Lung (tissue), 12 donors: ENCODE measurements around the gene PRKG1. TPM values are rescaled to one million over a fixed set of nuclear protein-coding genes. Genes with fewer than 3 reads are reported as not detected.

Source experiments
- ATAC-seq: fragments of 200-7000 bp; cut with Tn5 transposase; one replicate; pipeline ENCODE4 v1.9.1; 2020; ENCODE audit warnings: moderate number of reproducible peaks; ENCODE audit not compliant: insufficient read depth, low FRiP score
- DNase-seq, 3 donors: peaks; one replicate each; pipeline ENCODE4 v3.0.0-alpha.2; 2013 to 2017
- H3K27ac ChIP-seq, 2 donors: one replicate each; pipeline ENCODE4 v1.5.1; 2013; ENCODE audit warnings: mild to moderate bottlenecking in 2 of 2, moderate library complexity in 2 of 2, control low read depth in 1 of 2, inconsistent platforms in 1 of 2, low read depth in 1 of 2, low read length in 1 of 2
- H3K27me3 ChIP-seq, 3 donors: one replicate each; pipeline ENCODE4 v1.5.1; 2013; ENCODE audit warnings: low read length in 2 of 3; ENCODE audit not compliant: control insufficient read depth in 3 of 3, insufficient read depth in 3 of 3
- H3K36me3 ChIP-seq, 4 donors: one replicate each; pipeline ENCODE4 v1.5.1; 2013; ENCODE audit warnings: low read length in 4 of 4, mild to moderate bottlenecking in 1 of 4, moderate library complexity in 1 of 4; ENCODE audit not compliant: control insufficient read depth in 4 of 4, insufficient read depth in 4 of 4
- H3K4me1 ChIP-seq, 5 donors: one replicate each; pipeline ENCODE4 v1.5.1; 2013; ENCODE audit warnings: low read length in 5 of 5, mild to moderate bottlenecking in 2 of 5, moderate library complexity in 1 of 5; ENCODE audit not compliant: control insufficient read depth in 5 of 5, insufficient read depth in 5 of 5
- H3K4me3 ChIP-seq: one replicate; pipeline ENCODE4 v1.5.1; 2013; ENCODE audit warnings: mild to moderate bottlenecking, control low read depth, moderate library complexity
- H3K9ac ChIP-seq, 2 donors: one replicate each; pipeline ENCODE4 v1.5.1; 2013; ENCODE audit warnings: low read length in 2 of 2, control low read depth in 1 of 2; ENCODE audit not compliant: insufficient read depth in 1 of 2
- H3K9me3 ChIP-seq, 4 donors: one replicate each; pipeline ENCODE4 v1.5.1; 2013; ENCODE audit warnings: low read length in 3 of 4, mild to moderate bottlenecking in 1 of 4, moderate library complexity in 1 of 4; ENCODE audit not compliant: control insufficient read depth in 4 of 4, insufficient read depth in 3 of 4
- WGBS, 2 donors: extraction: QIAGEN DNeasy Blood & Tissue Kit; methylation state at CpG; one replicate each; pipeline ENCODE4 v1.1.7; 2013; 5-methylcytosine and 5-hydroxymethylcytosine counted together
- polyA plus RNA-seq, 2 donors: library from polyadenylated mRNA; stranded (reverse); fragments of 200-250 nt; gene quantifications; one replicate each; pipeline ENCODE4 v1.2.1, GENCODE V29; 2013
- total RNA-seq, 2 donors: library from RNA; depleted of rRNA in 1 of 2; stranded (reverse); fragments of >200 nt in 1 of 2; gene quantifications; one replicate each; pipeline ENCODE4 v1.2.1, GENCODE V29; 2014 to 2021
- TF ChIP-seq, protein P1 (sequence below): IDR thresholded peaks from 2 replicates; pipeline ENCODE4 v1.5.1; 2012; ENCODE audit warnings: mild to moderate bottlenecking; ENCODE audit errors: control extremely low read depth, extremely low read depth
- donor health status: control.
- donor health status: control.
- donor health status: Bipolar disorder and iron deficiency.
- donor health status: healthy.
- donor health status: DM: yes; HTN: yes; CAD: no.

Gene PRKG1
- total and polyA plus RNA-seq, 4 donors, result 2.1 to 50.8 (median 15.1) TPM

DNA sequence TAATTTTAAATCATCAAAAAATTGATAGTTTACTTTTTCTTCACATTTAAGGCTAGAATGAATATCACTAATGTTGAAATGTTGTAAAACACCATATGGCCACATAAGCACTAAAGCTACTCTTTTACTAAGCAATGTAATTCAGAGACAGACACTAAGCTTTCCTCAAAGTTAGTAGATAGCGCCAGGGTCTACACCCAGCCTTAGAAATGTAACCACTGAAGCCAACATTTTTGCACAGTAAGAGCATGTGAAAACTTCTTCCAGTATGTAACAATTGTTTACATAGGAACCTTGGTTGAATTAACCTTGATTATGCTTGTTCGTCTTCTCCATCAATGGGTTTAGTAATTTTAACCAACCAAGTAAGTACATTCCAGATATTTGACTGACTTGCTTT, 28.4 kb upstream of the PRKG1 start:
- Histone ChIP-seq H3K4me1 (peaks cover 0 to 4% (median 0%) of the 10 kb centered on the region in 5 donors), H3K36me3 (no peaks in the 10 kb centered on the region), H3K4me3 (no peak overlapping the region), H3K9ac (no peak overlapping the region), H3K27me3 (no peaks in the 10 kb centered on the region), H3K27ac (no peak overlapping the region), H3K9me3 (no peaks in the 10 kb centered on the region)
- TF ChIP-seq, protein P1, sequence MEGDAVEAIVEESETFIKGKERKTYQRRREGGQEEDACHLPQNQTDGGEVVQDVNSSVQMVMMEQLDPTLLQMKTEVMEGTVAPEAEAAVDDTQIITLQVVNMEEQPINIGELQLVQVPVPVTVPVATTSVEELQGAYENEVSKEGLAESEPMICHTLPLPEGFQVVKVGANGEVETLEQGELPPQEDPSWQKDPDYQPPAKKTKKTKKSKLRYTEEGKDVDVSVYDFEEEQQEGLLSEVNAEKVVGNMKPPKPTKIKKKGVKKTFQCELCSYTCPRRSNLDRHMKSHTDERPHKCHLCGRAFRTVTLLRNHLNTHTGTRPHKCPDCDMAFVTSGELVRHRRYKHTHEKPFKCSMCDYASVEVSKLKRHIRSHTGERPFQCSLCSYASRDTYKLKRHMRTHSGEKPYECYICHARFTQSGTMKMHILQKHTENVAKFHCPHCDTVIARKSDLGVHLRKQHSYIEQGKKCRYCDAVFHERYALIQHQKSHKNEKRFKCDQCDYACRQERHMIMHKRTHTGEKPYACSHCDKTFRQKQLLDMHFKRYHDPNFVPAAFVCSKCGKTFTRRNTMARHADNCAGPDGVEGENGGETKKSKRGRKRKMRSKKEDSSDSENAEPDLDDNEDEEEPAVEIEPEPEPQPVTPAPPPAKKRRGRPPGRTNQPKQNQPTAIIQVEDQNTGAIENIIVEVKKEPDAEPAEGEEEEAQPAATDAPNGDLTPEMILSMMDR, result no peak
- WGBS, 2 donors, result 89 to 90% methylated on average over 2 of the region's 2 CpGs
- DNase-seq (no peak), ATAC-seq (no peak)

DNA sequence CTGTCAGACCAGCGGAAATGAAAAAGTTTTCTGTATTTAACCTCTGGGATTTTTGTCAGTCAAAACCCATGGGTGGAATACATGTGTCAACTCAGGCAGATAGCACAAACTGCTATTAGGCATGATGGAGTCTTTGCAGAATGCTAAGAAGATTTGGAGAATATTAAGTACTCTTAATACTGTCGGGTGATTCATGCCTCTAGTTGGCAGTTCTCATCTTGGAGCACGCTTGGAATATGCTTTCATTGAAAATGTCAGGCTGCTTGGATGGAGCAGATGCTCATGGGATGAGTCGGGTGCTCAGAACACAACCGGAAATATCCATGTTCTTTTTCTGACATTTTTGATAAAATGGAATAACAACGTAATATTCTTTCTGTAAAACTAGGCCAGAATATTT, 27.6 kb upstream of the PRKG1 start:
- Histone ChIP-seq H3K27ac (no peak overlapping the region), H3K4me3 (no peak overlapping the region), H3K9ac (no peak overlapping the region), H3K27me3 (no peaks in the 10 kb centered on the region), H3K36me3 (no peaks in the 10 kb centered on the region), H3K9me3 (no peaks in the 10 kb centered on the region), H3K4me1 (peaks cover 0 to 5% (median 0%) of the 10 kb centered on the region in 5 donors)
- 92% methylated on average over 6 of the region's 6 CpGs for WGBS, 2 donors
- DNase-seq, result no peak
- no peak for ATAC-seq
- TF ChIP-seq, protein P1, result no peak

DNA sequence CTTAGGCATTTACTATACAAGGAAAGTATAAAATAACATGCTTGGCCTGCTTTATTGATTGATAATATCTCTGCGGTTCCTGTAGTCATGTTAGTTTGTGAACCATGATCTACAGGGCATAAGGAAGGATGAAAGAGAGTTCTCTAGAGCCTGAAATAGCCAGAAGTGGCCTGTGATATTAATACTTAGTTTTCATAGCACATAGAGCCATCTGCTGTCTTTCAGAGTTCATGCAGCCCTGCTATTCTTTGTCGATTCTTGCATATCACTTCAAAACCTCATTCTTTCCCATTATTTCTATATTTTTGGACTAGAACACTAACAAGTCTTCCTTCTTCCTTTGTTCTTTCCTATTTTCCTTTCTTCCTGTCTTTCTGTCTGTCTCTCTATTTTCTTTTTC, 26.4 kb upstream of the PRKG1 start:
- ATAC-seq (no peak), DNase-seq (peak in 2 of 3 donors; percentile 46 to 58)
- no peak overlapping the region for H3K27ac ChIP-seq
- H3K36me3 ChIP-seq, result no peaks in the 10 kb centered on the region
- WGBS, 2 donors, result 77 to 84% methylated on average over 2 of the region's 2 CpGs
- TF ChIP-seq, protein P1, result no peak
- H3K9me3 ChIP-seq, result no peaks in the 10 kb centered on the region
- H3K4me3 ChIP-seq, result no peak overlapping the region
- no peak overlapping the region for H3K9ac ChIP-seq
- H3K4me1 ChIP-seq, result peaks cover 0 to 10% (median 0%) of the 10 kb centered on the region in 5 donors
- no peaks in the 10 kb centered on the region for H3K27me3 ChIP-seq

DNA sequence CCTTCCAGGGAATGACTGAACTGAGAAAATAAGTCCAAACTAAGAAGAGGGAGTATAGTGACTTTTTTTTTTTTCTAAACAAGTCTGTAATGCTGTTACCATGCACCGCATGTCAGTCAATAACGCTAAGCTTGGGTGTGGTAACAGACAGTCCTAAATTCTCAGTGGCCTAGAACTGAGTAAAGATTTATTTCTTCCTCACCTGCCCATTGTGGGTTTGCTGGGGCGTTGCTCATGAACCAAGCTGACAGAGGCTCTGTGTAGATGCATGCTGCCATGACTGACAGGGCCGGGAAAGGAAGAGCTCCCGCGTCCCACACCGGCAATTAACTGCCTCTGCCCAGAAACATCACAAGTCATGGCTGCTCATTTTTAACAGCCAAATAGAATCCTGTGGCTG, 25.5 kb upstream of the PRKG1 start:
- no peak for DNase-seq
- TF ChIP-seq, protein P1, result no peak
- 80 to 87% methylated on average over 7 of the region's 7 CpGs for WGBS, 2 donors
- H3K9me3 ChIP-seq, result no peaks in the 10 kb centered on the region
- H3K4me1 ChIP-seq, result peaks cover 0 to 10% (median 0%) of the 10 kb centered on the region in 5 donors
- no peak overlapping the region for H3K27ac ChIP-seq
- H3K36me3 ChIP-seq, result no peaks in the 10 kb centered on the region
- H3K9ac ChIP-seq, result no peak overlapping the region
- no peaks in the 10 kb centered on the region for H3K27me3 ChIP-seq
- no peak for ATAC-seq
- H3K4me3 ChIP-seq, result no peak overlapping the region
